ENCODE data around the gene TRIO. TPM values are rescaled to one million over a fixed set of nuclear protein-coding genes. Genes with fewer than 3 reads are reported as not detected.

The TRIO gene
- total RNA-seq, 1 experiment from 2014 or later: 88.8 TPM

DNA sequence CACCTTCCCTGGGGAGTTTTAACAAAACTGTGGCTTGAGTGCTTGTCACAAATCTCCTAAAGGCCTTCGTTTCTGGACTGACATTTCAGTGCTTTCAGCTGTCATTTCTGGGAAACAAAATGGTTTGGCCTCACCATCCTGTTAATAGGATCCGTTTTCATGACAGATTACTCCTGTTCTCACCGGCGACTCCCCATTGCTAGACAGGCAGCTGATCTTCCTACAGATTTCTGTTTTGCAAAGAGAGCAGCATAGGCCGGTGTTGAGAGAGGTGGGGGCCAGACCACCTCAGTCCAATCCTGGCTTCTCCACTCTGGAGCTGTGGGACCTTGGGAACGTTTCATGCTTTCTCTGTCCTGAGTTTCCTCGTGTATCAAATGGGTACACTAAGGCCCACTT is 363.0 kb downstream of the TRIO start:
- Mint-ChIP-seq H3K4me3 (no peak overlapping the region), H3K27me3 (ENCODE audit: low read depth) (no peaks in the 10 kb centered on the region), H3K4me1 (no peaks in the 10 kb centered on the region), H3K36me3 (peaks cover 22% of the 10 kb centered on the region), H3K9me3 (no peaks in the 10 kb centered on the region), H3K27ac (no peak overlapping the region)
- POLR2A ChIA-PET: no interaction called here
- ATAC-seq (no peak), DNase-seq (ENCODE audit: low spot score) (no peak)
- TF ChIP-seq NFYB (CRISPR knock-in tag; conservative IDR thresholded peaks at IDR 0.05; ENCODE audit: low read depth): no peak
- TF ChIP-seq, protein P1, sequence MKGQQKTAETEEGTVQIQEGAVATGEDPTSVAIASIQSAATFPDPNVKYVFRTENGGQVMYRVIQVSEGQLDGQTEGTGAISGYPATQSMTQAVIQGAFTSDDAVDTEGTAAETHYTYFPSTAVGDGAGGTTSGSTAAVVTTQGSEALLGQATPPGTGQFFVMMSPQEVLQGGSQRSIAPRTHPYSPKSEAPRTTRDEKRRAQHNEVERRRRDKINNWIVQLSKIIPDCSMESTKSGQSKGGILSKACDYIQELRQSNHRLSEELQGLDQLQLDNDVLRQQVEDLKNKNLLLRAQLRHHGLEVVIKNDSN (CRISPR knock-in tag; IDR thresholded peaks at IDR 0.05): no peak
- TF ChIP-seq PRRX2 (CRISPR knock-in tag; IDR thresholded peaks at IDR 0.05): no peak
- CTCF ChIA-PET: interaction anchor here (1.2 to 2.9 kb wide), 4 partner anchors 10 to 142 kb away, joined by 3 to 25 read pairs (median 11); partner anchors contain the start of gene OTULINL

DNA sequence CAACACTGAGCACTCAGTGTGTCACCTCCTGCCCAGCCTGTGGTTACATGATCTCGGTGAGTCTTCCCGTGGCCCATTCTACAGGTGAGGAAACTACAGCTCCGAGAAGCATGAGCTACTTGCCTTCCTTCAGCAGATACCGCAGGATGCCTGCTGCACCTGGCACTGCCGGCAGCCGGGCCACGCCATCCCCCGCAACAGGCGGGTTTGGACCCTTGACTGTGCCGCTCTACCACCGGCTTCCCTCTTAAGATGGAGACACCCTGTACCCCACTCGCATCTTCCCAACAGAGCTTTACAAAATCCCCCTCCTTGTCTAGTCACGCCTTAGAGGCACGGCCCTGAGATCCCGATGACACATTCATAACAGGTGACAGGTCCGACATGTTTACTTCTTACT is 363.5 kb downstream of the TRIO start:
- Mint-ChIP-seq H3K9me3 (no peaks in the 10 kb centered on the region), H3K4me3 (no peak overlapping the region), H3K4me1 (no peaks in the 10 kb centered on the region), H3K36me3 (peaks cover 17% of the 10 kb centered on the region), H3K27me3 (ENCODE audit: low read depth) (no peaks in the 10 kb centered on the region), H3K27ac (no peak overlapping the region)
- CTCF ChIA-PET: interaction anchor here (1.2 to 2.9 kb wide), 2 partner anchors 106 to 142 kb away, joined by 3 to 25 read pairs; no protein-coding TSS in a partner anchor
- TF ChIP-seq ESRRA (CRISPR knock-in tag; IDR thresholded peaks at IDR 0.05; ENCODE audit: borderline replicate concordance) (no peak), ZNF512 (CRISPR knock-in tag; IDR thresholded peaks at IDR 0.05; ENCODE audit: borderline replicate concordance) (no peak), SP1 (CRISPR knock-in tag; conservative IDR thresholded peaks at IDR 0.05) (no peak), SMAD3 (CRISPR knock-in tag; IDR thresholded peaks at IDR 0.05; ENCODE audit: borderline replicate concordance) (no peak)
- TF ChIP-seq, protein P2, sequence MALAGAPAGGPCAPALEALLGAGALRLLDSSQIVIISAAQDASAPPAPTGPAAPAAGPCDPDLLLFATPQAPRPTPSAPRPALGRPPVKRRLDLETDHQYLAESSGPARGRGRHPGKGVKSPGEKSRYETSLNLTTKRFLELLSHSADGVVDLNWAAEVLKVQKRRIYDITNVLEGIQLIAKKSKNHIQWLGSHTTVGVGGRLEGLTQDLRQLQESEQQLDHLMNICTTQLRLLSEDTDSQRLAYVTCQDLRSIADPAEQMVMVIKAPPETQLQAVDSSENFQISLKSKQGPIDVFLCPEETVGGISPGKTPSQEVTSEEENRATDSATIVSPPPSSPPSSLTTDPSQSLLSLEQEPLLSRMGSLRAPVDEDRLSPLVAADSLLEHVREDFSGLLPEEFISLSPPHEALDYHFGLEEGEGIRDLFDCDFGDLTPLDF (CRISPR knock-in tag; IDR thresholded peaks at IDR 0.05): no peak
- DNase-seq (ENCODE audit: low spot score) (no peak), ATAC-seq (no peak)
- POLR2A ChIA-PET: no interaction called here

- H3K27ac Mint-ChIP-seq: 0 out of 2 replicates have a peak overlapping the region, but pooled peaks have one; percentile 17
- no peak for TF ChIP-seq ARID4B (CRISPR knock-in tag; IDR thresholded peaks at IDR 0.05; ENCODE audit: borderline replicate concordance)
- no peak for TF ChIP-seq ZNF219 (CRISPR knock-in tag; IDR thresholded peaks at IDR 0.05; ENCODE audit: borderline replicate concordance)
- TF ChIP-seq AR (CRISPR knock-in tag; IDR thresholded peaks at IDR 0.05): no peak
- TF ChIP-seq ETV6 (CRISPR knock-in tag; IDR thresholded peaks at IDR 0.05): no peak
- no peak for TF ChIP-seq ZNF121 (CRISPR knock-in tag; IDR thresholded peaks at IDR 0.05)
- TF ChIP-seq ZBTB43 (CRISPR knock-in tag; IDR thresholded peaks at IDR 0.05): no peak
- no peak for TF ChIP-seq SMAD4 (CRISPR knock-in tag; IDR thresholded peaks at IDR 0.05)
- no peak for TF ChIP-seq ZNF671 (CRISPR knock-in tag; IDR thresholded peaks at IDR 0.05)
- TF ChIP-seq TP53 (CRISPR knock-in tag; IDR thresholded peaks at IDR 0.05): no peak
- no peak for TF ChIP-seq EMX1 (CRISPR knock-in tag; IDR thresholded peaks at IDR 0.05)
- peaks cover 16% of the 10 kb centered on the region for H3K36me3 Mint-ChIP-seq
- no peaks in the 10 kb centered on the region for H3K4me1 Mint-ChIP-seq
- H3K9me3 Mint-ChIP-seq: no peaks in the 10 kb centered on the region
- no peak for DNase-seq (ENCODE audit: low spot score)
- no peaks in the 10 kb centered on the region for H3K27me3 Mint-ChIP-seq (ENCODE audit: low read depth)
- no peak for ATAC-seq
- no peak overlapping the region for H3K4me3 Mint-ChIP-seq
- ChIA-PET POLR2A (no interaction called here), CTCF (interaction anchor here (1.2 to 1.8 kb wide), 2 partner anchors 107 to 141 kb away, joined by 3 to 8 read pairs; no protein-coding TSS in a partner anchor)
Observed at GRCh38 chr5:14507156-14507941, 364.2 kb downstream of the TRIO start.
